H1 (cell line): ENCODE results near the gene PKNOX1. TPM values are rescaled to one million over a fixed set of nuclear protein-coding genes. Genes with fewer than 3 reads are reported as not detected.
"Not testable (repeated sequence)": the region's sequence is repeated elsewhere in the genome, so short reads cannot be mapped to it uniquely, and the experiment has no call there.

Experiments used
- CTCF ChIA-PET: fragments of 300-600 bp; sonication (Branson Sonifier 250); formaldehyde crosslinking; loops from one replicate; lab custom pipeline; 2021; ENCODE audit not compliant: partially characterized antibody; lab: Charles Lee
- POLR2A ChIA-PET: fragments of 300-600 bp; sonication (Branson Sonifier 250); formaldehyde crosslinking; loops from one replicate; lab custom pipeline; 2021; ENCODE audit warnings: inconsistent platforms; ENCODE audit not compliant: partially characterized antibody; lab: Charles Lee
- DNase-seq, 2 experiments: peaks; one replicate each; pipeline versions ENCODE4 v3.0.0 to v3.0.0-alpha.2; 2010 to 2022; ENCODE audit warnings: low spot score in 2 of 2, low read depth in 1 of 2, mixed read lengths in 1 of 2
- FAIRE-seq: peaks from 2 replicates; lab custom pipeline; 2011; peaks lifted over from hg19 to GRCh38; lab: Jason Lieb, UNC
- H2AFZ ChIP-seq: 2 replicates; pipeline ENCODE4 v1.8.1; 2012; ENCODE audit warnings: low read length, inconsistent platforms
- H2AK5ac ChIP-seq: 2 replicates; pipeline ENCODE4 v1.6.1; 2013; ENCODE audit warnings: low read depth, low read length
- H2BK120ac ChIP-seq: replicated peaks from 2 replicates; pipeline ENCODE3; 2013; ENCODE audit warnings: low read depth, low read length, inconsistent platforms
- H2BK12ac ChIP-seq: 2 replicates; pipeline ENCODE4 v1.6.1; 2013; ENCODE audit warnings: low read depth, low read length
- H2BK15ac ChIP-seq: 2 replicates; pipeline ENCODE4 v1.6.1; 2013; ENCODE audit warnings: low read length
- H2BK20ac ChIP-seq: 2 replicates; pipeline ENCODE4 v1.6.1; 2013; ENCODE audit warnings: low read length
- H2BK5ac ChIP-seq: 2 replicates; pipeline ENCODE4 v1.6.1; 2013; ENCODE audit warnings: low read depth, low read length
- H3K14ac ChIP-seq: 2 replicates; pipeline ENCODE4 v1.6.1; 2013; ENCODE audit warnings: inconsistent platforms; ENCODE audit not compliant: insufficient read length
- H3K18ac ChIP-seq: 2 replicates; pipeline ENCODE4 v1.6.1; 2013; ENCODE audit warnings: low read length; ENCODE audit errors: extremely low read depth
- H3K23ac ChIP-seq: 2 replicates; pipeline ENCODE4 v1.6.1; 2013; ENCODE audit warnings: inconsistent platforms; ENCODE audit not compliant: insufficient read length
- H3K23me2 ChIP-seq: 2 replicates; pipeline ENCODE4 v1.6.1; 2013; ENCODE audit warnings: low read depth, low read length
- H3K27ac ChIP-seq: 2 replicates; pipeline ENCODE4 v1.6.1; 2011; ENCODE audit warnings: low read depth, low read length, inconsistent platforms
- H3K27me3 ChIP-seq, 4 experiments: replicated peaks in 1 of 4; 1 replicate in 1 of 4; 2 replicates in 3 of 4; pipeline versions ENCODE4 v1.6.1 to v1.8.1; 2011 to 2013; ENCODE audit warnings: low read length in 3 of 4, mild to moderate bottlenecking in 3 of 4, inconsistent platforms in 2 of 4, mixed read lengths in 2 of 4, moderate library complexity in 1 of 4; ENCODE audit not compliant: control insufficient read depth in 3 of 4, insufficient read depth in 3 of 4; ENCODE audit errors: extremely low read depth in 1 of 4
- H3K36me3 ChIP-seq, 4 experiments: 2 replicates each; pipeline versions ENCODE4 v1.6.1 to v1.8.1; 2011 to 2013; ENCODE audit warnings: mild to moderate bottlenecking in 4 of 4, low read length in 3 of 4, moderate library complexity in 2 of 4, control low read depth in 1 of 4, inconsistent platforms in 1 of 4; ENCODE audit not compliant: insufficient read depth in 4 of 4, control insufficient read depth in 2 of 4
- H3K4ac ChIP-seq: replicated peaks from 2 replicates; pipeline ENCODE3; 2013; ENCODE audit warnings: low read length, low read depth, mixed read lengths, inconsistent platforms; ENCODE audit not compliant: insufficient read length
- H3K4me1 ChIP-seq, 4 experiments: replicated peaks in 1 of 4; 1 replicate in 1 of 4; 2 replicates in 3 of 4; pipeline versions ENCODE4 v1.6.1 to v1.8.1; 2011 to 2013; ENCODE audit warnings: low read length in 3 of 4, inconsistent platforms in 2 of 4, mixed read lengths in 1 of 4; ENCODE audit not compliant: insufficient read depth in 4 of 4, control insufficient read depth in 3 of 4
- H3K4me2 ChIP-seq, 2 experiments: 2 replicates each; pipeline versions ENCODE4 v1.6.1 to v1.8.1; 2011 to 2013; ENCODE audit warnings: low read depth in 2 of 2, low read length in 2 of 2, control low read depth in 1 of 2, inconsistent platforms in 1 of 2, mild to moderate bottlenecking in 1 of 2; ENCODE audit not compliant: insufficient read depth in 1 of 2
- H3K4me3 ChIP-seq, 4 experiments: fragments of 200-600, 300-600 bp in 1 of 4; sonication (generic), shearing (Covaris generic), sonication (Bioruptor Twin) in 1 of 4; 2 replicates each; pipeline versions ENCODE4 v1.5.1 to v1.8.1; 2011 to 2016; ENCODE audit warnings: low read length in 4 of 4, low read depth in 3 of 4, control low read depth in 2 of 4, inconsistent platforms in 2 of 4, mild to moderate bottlenecking in 2 of 4, mixed read lengths in 1 of 4, moderate library complexity in 1 of 4; ENCODE audit not compliant: insufficient read depth in 2 of 4; ENCODE audit errors: extremely low read depth in 1 of 4
- H3K56ac ChIP-seq: replicated peaks from 2 replicates; pipeline ENCODE3; 2013; ENCODE audit warnings: low read depth, mild to moderate bottlenecking, mixed read lengths, low read length, inconsistent platforms; ENCODE audit not compliant: insufficient read length
- H3K79me1 ChIP-seq: 2 replicates; pipeline ENCODE4 v1.6.1; 2013; ENCODE audit warnings: low read depth, low read length, control low read depth
- H3K79me2 ChIP-seq, 2 experiments: 2 replicates each; pipeline versions ENCODE4 v1.6.1 to v1.8.1; 2012 to 2013; ENCODE audit warnings: low read length in 2 of 2, mild to moderate bottlenecking in 2 of 2, inconsistent platforms in 1 of 2; ENCODE audit not compliant: insufficient read depth in 2 of 2, control insufficient read depth in 1 of 2
- H3K9ac ChIP-seq, 4 experiments: replicated peaks in 1 of 4; 1 replicate in 1 of 4; 2 replicates in 3 of 4; pipeline versions ENCODE4 v1.6.1 to v1.8.1; 2011 to 2013; ENCODE audit warnings: low read depth in 3 of 4, low read length in 3 of 4, control low read depth in 2 of 4, mild to moderate bottlenecking in 2 of 4, moderate library complexity in 2 of 4, inconsistent platforms in 1 of 4; ENCODE audit errors: extremely low read depth in 1 of 4
- H3K9me3 ChIP-seq, 2 experiments: 2 replicates each; pipeline versions ENCODE4 v1.6.1 to v1.8.1; 2012 to 2013; ENCODE audit warnings: mild to moderate bottlenecking in 2 of 2, moderate library complexity in 2 of 2, control low read depth in 1 of 2, inconsistent platforms in 1 of 2, low read depth in 1 of 2, low read length in 1 of 2, mixed read lengths in 1 of 2; ENCODE audit not compliant: insufficient read depth in 2 of 2
- H4K20me1 ChIP-seq, 2 experiments: replicated peaks in 1 of 2; 2 replicates each; pipeline versions ENCODE3 to v1.8.1; 2011 to 2013; ENCODE audit warnings: inconsistent platforms in 2 of 2, low read length in 2 of 2, mild to moderate bottlenecking in 1 of 2; ENCODE audit not compliant: insufficient read depth in 2 of 2, control insufficient read depth in 1 of 2
- H4K5ac ChIP-seq: 2 replicates; pipeline ENCODE4 v1.6.1; 2013; ENCODE audit warnings: low read length, low read depth, mixed read lengths, inconsistent platforms; ENCODE audit not compliant: insufficient read length
- H4K8ac ChIP-seq: 2 replicates; pipeline ENCODE4 v1.8.0; 2013; ENCODE audit warnings: mild to moderate bottlenecking, moderate library complexity, low read length, inconsistent platforms; ENCODE audit not compliant: insufficient read depth; ENCODE audit errors: extremely low read depth
- H4K91ac ChIP-seq: replicated peaks from 2 replicates; pipeline ENCODE3; 2013; ENCODE audit warnings: low read length, mixed read lengths, inconsistent platforms; ENCODE audit not compliant: insufficient read length
- BACH1 ChIP-seq: IDR thresholded peaks from 2 replicates; pipeline ENCODE4 v1.6.1; 2012; ENCODE audit warnings: low read length, improper control_type of control experiment
- EP300 ChIP-seq, 2 experiments: IDR thresholded peaks; 1 replicate in 1 of 2; 2 replicates in 1 of 2; pipeline ENCODE4 v1.6.1; 2011 to 2012; ENCODE audit warnings: low read depth in 2 of 2, low read length in 2 of 2, mild to moderate bottlenecking in 2 of 2, borderline replicate concordance in 1 of 2, inconsistent platforms in 1 of 2, moderate library complexity in 1 of 2
- HDAC2 ChIP-seq, 2 experiments: fragments of 300-600 bp in 1 of 2; sonication (generic) in 1 of 2; IDR thresholded peaks; 2 replicates each; pipeline ENCODE4 v1.6.1; 2011 to 2012; ENCODE audit warnings: low read depth in 2 of 2, low read length in 2 of 2, mild to moderate bottlenecking in 2 of 2, moderate library complexity in 2 of 2, borderline replicate concordance in 1 of 2, inconsistent platforms in 1 of 2
- KDM1A ChIP-seq: fragments of 200-600, 300-600 bp; sonication (generic); IDR thresholded peaks from 2 replicates; pipeline ENCODE4 v1.7.1; 2016; ENCODE audit warnings: mild to moderate bottlenecking, low read length, borderline replicate concordance
- RFX5 ChIP-seq: IDR thresholded peaks from 2 replicates; pipeline ENCODE4 v1.6.1; 2011; ENCODE audit warnings: low read depth, low read length, improper control_type of control experiment, borderline replicate concordance
- SAP30 ChIP-seq: fragments of 300-600 bp; sonication (generic); IDR thresholded peaks from 2 replicates; pipeline ENCODE4 v1.7.1; 2012; ENCODE audit warnings: low read length, moderate library complexity, mild to moderate bottlenecking, inconsistent platforms; ENCODE audit not compliant: insufficient read depth, insufficient replicate concordance
- SIX5 ChIP-seq: IDR thresholded peaks from 2 replicates; pipeline ENCODE4 v1.6.1; 2011; ENCODE audit warnings: mild to moderate bottlenecking, low read depth, low read length
- SP1 ChIP-seq: IDR thresholded peaks from 2 replicates; pipeline ENCODE4 v1.6.1; 2011; ENCODE audit warnings: low read depth, low read length
- TBP ChIP-seq: IDR thresholded peaks from 2 replicates; pipeline ENCODE4 v1.6.1; 2011; ENCODE audit warnings: low read depth, low read length, improper control_type of control experiment
- whole genome bisulfite sequencing, 2 experiments: shearing (Covaris generic) in 1 of 2; methylation state at CpG; one replicate each; pipeline versions ENCODE4 v1.1.6 to v1.1.7; 2013 to 2015; ENCODE audit warnings: low lambda C conversion rate in 2 of 2, mixed read lengths in 2 of 2, inconsistent platforms in 1 of 2, low coverage in 1 of 2, missing lambda C conversion rate in 1 of 2; ENCODE audit not compliant: insufficient replicate concordance in 2 of 2, insufficient coverage in 1 of 2, insufficient read length in 1 of 2; ENCODE audit errors: extremely low coverage in 1 of 2, missing lambda C conversion rate in 1 of 2; 5-methylcytosine and 5-hydroxymethylcytosine counted together
- polyA plus RNA-seq, 7 experiments: library from polyadenylated mRNA; depleted of rRNA in 3 of 7; stranded (reverse) in 5 of 7; unstranded in 2 of 7; fragments of >200 nt in 5 of 7; fragments of 200-250 nt in 2 of 7; gene quantifications; 1 replicate in 5 of 7; 2 replicates in 1 of 7; 4 replicates in 1 of 7; pipeline versions ENCODE4 v1.2.1 to v1.2.3, GENCODE V29; 2011 to 2013; ENCODE audit warnings: missing spikeins in 2 of 7, mixed read lengths in 2 of 7
- total RNA-seq: library from RNA; stranded (reverse); fragmentation: NEBNext Ultra II Directional; extraction: Animal tissue kit (Norgen Biotek cat#: 25700); gene quantifications from 2 replicates; pipeline ENCODE4 v1.2.1, GENCODE V29; 2021

Gene PKNOX1
- total and polyA plus RNA-seq, 2 of the 8 experiments (the other 6 are each of a cell fraction or from before 2014, with no cell fraction given) = 20.4 to 31.9 TPM

DNA sequence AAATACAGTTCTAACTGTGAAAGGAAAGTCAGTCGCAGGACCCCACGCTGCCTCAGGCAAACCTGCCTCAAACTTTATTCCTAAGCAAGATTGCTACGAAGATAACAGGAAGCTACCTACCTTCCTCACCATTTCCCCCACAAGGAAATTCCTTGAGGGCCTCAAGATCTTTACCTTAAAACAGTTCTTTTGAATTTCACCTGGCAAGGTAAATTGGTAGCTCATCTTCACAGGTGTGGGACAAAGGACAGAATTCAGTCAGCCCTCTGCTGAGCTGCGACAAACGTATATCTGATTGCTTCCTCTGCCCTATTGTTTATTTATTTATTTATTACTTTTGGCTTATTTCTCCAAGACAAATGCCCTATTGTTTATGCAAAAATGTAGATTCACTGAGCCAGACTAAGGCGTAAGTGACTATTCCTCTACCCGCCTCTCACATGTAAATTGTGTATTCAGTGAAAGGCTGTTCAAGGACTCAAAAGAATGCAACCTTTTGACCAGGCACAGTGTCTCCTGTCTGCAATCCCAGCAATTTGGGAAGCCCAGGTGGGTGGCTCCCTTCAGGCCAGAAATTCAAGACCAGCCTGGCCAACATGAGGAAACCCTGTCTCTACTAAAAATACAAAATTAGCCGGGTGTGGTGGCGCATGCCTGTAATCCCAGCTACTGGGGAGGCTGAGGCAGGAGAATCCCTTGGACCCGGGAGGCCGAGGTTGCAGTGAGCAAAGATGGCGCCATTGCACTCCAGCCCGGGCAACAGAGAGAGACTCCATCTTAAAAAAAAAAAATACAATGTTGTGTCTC, 17.3 kb upstream of the PKNOX1 start (continued):
- TF ChIP-seq KDM1A (peak; percentile 33; the same call in 1 of the 2 replicates), SP1 (no peak), TBP (no peak), RFX5 (no peak), EP300 (IDR thresholded peaks at IDR 0.05; ENCODE audit: borderline replicate concordance in 1 of 2, low read depth in 2 of 2, low read length in 2 of 2) (peak in 1 of 2 experiments; percentile 9; a peak in 1 of 3 replicates), SIX5 (no peak), SAP30 (no peak), BACH1 (no peak), HDAC2 (IDR thresholded peaks at IDR 0.05; ENCODE audit: borderline replicate concordance in 1 of 2, low read depth in 2 of 2, low read length in 2 of 2) (0 out of 4 replicates have a peak, but pooled peaks of 1 of the 2 experiments have one; percentile 54)

- Histone ChIP-seq H2AK5ac (peak overlapping the region; percentile 90), H4K91ac (peak overlapping the region; percentile 69), H2BK120ac (peak overlapping the region; percentile 94), H3K56ac (peak overlapping the region; percentile 34), H3K4ac (peak overlapping the region; percentile 36), H2BK5ac (peak overlapping the region; percentile 98; the same call in 1 of the 2 replicates), H3K27ac (peak overlapping the region; percentile 68; the same call in 1 of the 2 replicates), H2BK20ac (peak overlapping the region; percentile 49; the same call in 1 of the 2 replicates), H3K4me1 (peaks cover 9 to 28% (median 17%) of the 10 kb centered on the region in 4 experiments), H4K5ac (peak overlapping the region; percentile 32), H3K18ac (peak overlapping the region; percentile 21; the same call in 1 of the 2 replicates)
- CTCF ChIA-PET = interaction anchor here (0.6 to 2.7 kb wide), 3 partner anchors 15 to 24 kb away, joined by 3 to 9 read pairs (median 3); no protein-coding TSS in a partner anchor
- H2BK12ac ChIP-seq, H3K23ac ChIP-seq, H3K79me2 ChIP-seq, H3K9ac ChIP-seq, H2BK15ac ChIP-seq, H3K4me2 ChIP-seq, FAIRE-seq, H3K23me2 ChIP-seq, DNase-seq, H3K27me3 ChIP-seq, H4K8ac ChIP-seq, H4K20me1 ChIP-seq, H3K4me3 ChIP-seq, H3K79me1 ChIP-seq, H3K14ac ChIP-seq, H2AFZ ChIP-seq, H3K9me3 ChIP-seq, H3K36me3 ChIP-seq: not testable (repeated sequence)
- POLR2A ChIA-PET = interaction anchor here (0.9 to 5.6 kb wide), 7 partner anchors 9 to 80 kb away, joined by 3 to 37 read pairs (median 4); no protein-coding TSS in a partner anchor
- WGBS, 2 experiments = 77% methylated on average over 6 of the region's 6 CpGs; no CpG with 5 or more reads in 1 of the 2 experiments
Measured at GRCh38 chr21:42958122-42958521, 16.2 kb upstream of the PKNOX1 start.
